IMR-90 (cell line): ENCODE measurements around the gene ATF4. TPM values are rescaled to one million over a fixed set of nuclear protein-coding genes. Genes with fewer than 3 reads are reported as not detected.

Experiments
- ATAC-seq: fragments of 200-7000 bp; cut with Tn5 transposase; 2 replicates; pipeline ENCODE4 v1.9.1; 2020; ENCODE audit warnings: low read depth, mild to moderate bottlenecking, moderate library complexity
- BruUV-seq: library from RNA; stranded (reverse); fragments of 400-500 nt; replicated peaks from 2 replicates; lab custom pipeline; 2021; lab: Mats Ljungman, UMichigan
- CTCF ChIA-PET: fragments of 300-600 bp; formaldehyde crosslinking; extraction: SDS; loops from one replicate; lab custom pipeline; 2021; ENCODE audit warnings: antibody characterized with exemption; lab: Yijun Ruan, JAX
- POLR2A ChIA-PET: fragments of 300-600 bp; sonication (Branson Sonifier 250); formaldehyde crosslinking; loops from one replicate; lab custom pipeline; 2022; ENCODE audit warnings: antibody characterized with exemption; ENCODE audit not compliant: unreplicated experiment; lab: Charles Lee
- DNase-seq: peaks from one replicate; pipeline ENCODE4 v3.0.0; 2013
- H2AFZ ChIP-seq: replicated peaks from 2 replicates; pipeline ENCODE3; 2013; ENCODE audit warnings: low read length, mild to moderate bottlenecking; ENCODE audit not compliant: poor library complexity
- H2AK5ac ChIP-seq: 2 replicates; pipeline ENCODE4 v1.6.1; 2013; ENCODE audit warnings: low read depth, low read length, inconsistent platforms
- H2AK9ac ChIP-seq: replicated peaks from 2 replicates; pipeline ENCODE3; 2013; ENCODE audit warnings: mild to moderate bottlenecking, low read depth, low read length, moderate library complexity; ENCODE audit not compliant: poor library complexity
- H2BK120ac ChIP-seq: 2 replicates; pipeline ENCODE4 v1.6.1; 2013; ENCODE audit warnings: low read depth, low read length, inconsistent platforms
- H2BK15ac ChIP-seq: 3 replicates; pipeline ENCODE4 v1.6.1; 2013; ENCODE audit warnings: low read depth, low read length, inconsistent platforms
- H2BK20ac ChIP-seq: 2 replicates; pipeline ENCODE4 v1.6.1; 2013; ENCODE audit warnings: low read depth, mild to moderate bottlenecking, inconsistent platforms, low read length, moderate library complexity
- H2BK5ac ChIP-seq: 2 replicates; pipeline ENCODE4 v1.6.1; 2013; ENCODE audit warnings: mild to moderate bottlenecking, low read depth, low read length, inconsistent platforms; ENCODE audit not compliant: poor library complexity, severe bottlenecking
- H3K14ac ChIP-seq: replicated peaks from 2 replicates; pipeline ENCODE4 v1.6.1; 2013; ENCODE audit warnings: low read depth, low read length, inconsistent platforms
- H3K18ac ChIP-seq: 2 replicates; pipeline ENCODE4 v1.6.1; 2013; ENCODE audit warnings: low read depth, low read length, control low read depth
- H3K23ac ChIP-seq: 2 replicates; pipeline ENCODE4 v1.6.1; 2013; ENCODE audit warnings: low read depth, low read length, inconsistent platforms
- H3K27ac ChIP-seq: 2 replicates; pipeline ENCODE4 v1.5.1; 2013; ENCODE audit warnings: mild to moderate bottlenecking, control low read depth, low read length; ENCODE audit not compliant: insufficient read depth
- H3K27me3 ChIP-seq: 2 replicates; pipeline ENCODE4 v1.6.1; 2013; ENCODE audit warnings: low read length; ENCODE audit not compliant: control insufficient read depth, insufficient read depth
- H3K36me3 ChIP-seq: 2 replicates; pipeline ENCODE4 v1.6.1; 2013; ENCODE audit warnings: low read length, mixed read lengths; ENCODE audit not compliant: control insufficient read depth, insufficient read depth
- H3K4ac ChIP-seq: 2 replicates; pipeline ENCODE4 v1.6.1; 2013; ENCODE audit warnings: low read depth, low read length, inconsistent platforms
- H3K4me1 ChIP-seq: 2 replicates; pipeline ENCODE4 v1.6.1; 2013; ENCODE audit warnings: low read length, mixed read lengths; ENCODE audit not compliant: control insufficient read depth, insufficient read depth
- H3K4me2 ChIP-seq: 2 replicates; pipeline ENCODE4 v1.6.1; 2013; ENCODE audit warnings: low read depth, mild to moderate bottlenecking, control low read depth, low read length, moderate library complexity
- H3K4me3 ChIP-seq: 2 replicates; pipeline ENCODE4 v1.5.1; 2013; ENCODE audit warnings: low read depth, mild to moderate bottlenecking, control low read depth, low read length, moderate library complexity; ENCODE audit not compliant: insufficient read depth
- H3K56ac ChIP-seq: 2 replicates; pipeline ENCODE4 v1.6.1; 2013; ENCODE audit warnings: low read length, inconsistent platforms; ENCODE audit not compliant: insufficient read depth; ENCODE audit errors: extremely low read depth
- H3K79me1 ChIP-seq, 2 experiments: 2 replicates each; pipeline ENCODE4 v1.6.1; 2013; ENCODE audit warnings: low read length in 2 of 2, inconsistent platforms in 1 of 2, low read depth in 1 of 2
- H3K9ac ChIP-seq: 2 replicates; pipeline ENCODE4 v1.6.1; 2013; ENCODE audit warnings: low read depth, low read length, control low read depth
- H3K9me1 ChIP-seq: 2 replicates; pipeline ENCODE4 v1.6.1; 2013; ENCODE audit warnings: low read length, inconsistent platforms; ENCODE audit not compliant: insufficient read depth
- H3K9me3 ChIP-seq: 2 replicates; pipeline ENCODE4 v1.6.1; 2013; ENCODE audit warnings: low read length; ENCODE audit not compliant: control insufficient read depth, insufficient read depth
- H4K20me1 ChIP-seq: 2 replicates; pipeline ENCODE4 v1.6.1; 2013; ENCODE audit warnings: low read length, inconsistent platforms; ENCODE audit not compliant: insufficient read depth
- H4K5ac ChIP-seq: 2 replicates; pipeline ENCODE4 v1.6.1; 2013; ENCODE audit warnings: mild to moderate bottlenecking, low read depth, low read length, control low read depth
- H4K8ac ChIP-seq, 2 experiments: 2 replicates each; pipeline ENCODE4 v1.6.1; 2013; ENCODE audit warnings: low read depth in 2 of 2, low read length in 2 of 2, control low read depth in 1 of 2, inconsistent platforms in 1 of 2
- H4K91ac ChIP-seq: 2 replicates; pipeline ENCODE4 v1.6.1; 2013; ENCODE audit warnings: low read depth, low read length, inconsistent platforms; ENCODE audit not compliant: insufficient read depth
- FOS ChIP-seq: fragments of 150-350 bp; IDR thresholded peaks from 2 replicates; pipeline ENCODE4 v1.6.1; 2016; ENCODE audit warnings: low read depth, low read length
- MAZ ChIP-seq: IDR thresholded peaks from 2 replicates; pipeline ENCODE4 v1.6.1; 2012; ENCODE audit warnings: low read depth, mild to moderate bottlenecking, low read length, improper control_type of control experiment, moderate library complexity, borderline replicate concordance
- NFE2L2 ChIP-seq: fragments of 150-350 bp; IDR thresholded peaks from 2 replicates; pipeline ENCODE4 v1.6.1; 2016; ENCODE audit warnings: low read depth, mild to moderate bottlenecking, low read length
- WGBS, 2 experiments: methylation state at CpG; one replicate each; pipeline versions ENCODE4 v1.1.5 to v1.1.7; 2013; ENCODE audit warnings: missing lambda C conversion rate in 2 of 2; ENCODE audit not compliant: insufficient read length in 1 of 2; ENCODE audit errors: extremely low coverage in 2 of 2; 5-methylcytosine and 5-hydroxymethylcytosine counted together
- dilution Hi-C: fragments of 300-500 bp; cut with HindIII; formaldehyde crosslinking; loops from one replicate; pipeline ENCODE4 v1.14.3; 2018; ENCODE audit warnings: low sequenced_read_pairs; ENCODE audit not compliant: unreplicated experiment
- in situ Hi-C: fragments of 300-500 bp; cut with MboI; formaldehyde crosslinking; loops from 3 replicates; pipeline ENCODE4 v1.14.3; 2019; ENCODE audit warnings: low sequenced_read_pairs, inconsistent platforms, mixed read lengths
- intact Hi-C: fragments of 100-400 bp; cut with micrococcal nuclease; formaldehyde crosslinking; loops from 2 replicates; pipeline ENCODE4 v1.10.0; 2022
- polyA plus RNA-seq, 3 experiments: library from polyadenylated mRNA; depleted of rRNA; stranded (reverse); fragments of >200 nt; gene quantifications; 2 replicates each; pipeline ENCODE4 v1.2.3, GENCODE V29; 2012; ENCODE audit warnings: low replicate concordance in 1 of 3
- total RNA-seq: library from RNA; depleted of rRNA; stranded (reverse); fragments of >200 nt; gene quantifications from 2 replicates; pipeline ENCODE4 v1.2.3, GENCODE V29; 2012
- TF ChIP-seq, protein P1 (sequence below): conservative IDR thresholded peaks from 2 replicates; pipeline ENCODE4 v1.5.1; 2012; ENCODE audit warnings: mild to moderate bottlenecking, low read depth, low read length, improper control_type of control experiment

ATF4 gene
- total and polyA plus RNA-seq, 2 of the 4 experiments (the other 2 are of a cell fraction), result 148 to 662 TPM

DNA sequence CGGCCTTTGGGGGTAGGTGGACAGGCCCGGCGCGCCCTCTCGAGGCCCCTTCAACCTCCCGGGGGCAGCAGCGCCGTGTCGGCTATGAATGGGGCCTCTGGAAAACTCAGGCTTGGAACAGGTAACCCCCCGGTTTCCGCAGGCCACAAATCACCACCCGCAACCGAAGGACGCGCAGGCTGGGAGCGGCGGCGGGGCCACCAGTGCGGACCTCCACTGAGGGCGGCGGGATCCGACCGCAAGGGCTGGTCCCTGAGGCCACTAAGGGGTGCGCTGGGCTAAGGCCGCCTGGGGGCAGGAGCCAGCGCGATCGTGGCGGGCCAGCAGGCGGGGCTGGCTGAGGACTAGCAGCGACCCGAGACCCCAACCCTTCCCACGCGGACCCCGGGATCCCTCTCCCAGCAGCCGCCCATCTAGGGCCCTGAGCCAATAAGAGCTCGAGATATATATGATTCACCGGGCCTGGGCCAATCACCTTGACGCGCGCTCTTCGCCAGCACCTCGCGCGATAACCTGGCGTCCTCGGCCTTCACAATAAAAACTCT, 609 bp upstream of the ATF4 start:
- H2BK120ac ChIP-seq, result no peak overlapping the region; the same call in 1 of the 2 replicates
- H3K27ac ChIP-seq, result peak overlapping the region; percentile 75
- peak overlapping the region; percentile 90 for H3K9ac ChIP-seq
- H3K23ac ChIP-seq, result no peak overlapping the region
- H3K4me3 ChIP-seq, result peak overlapping the region; percentile 89
- TF ChIP-seq MAZ (no peak), NFE2L2 (no peak), FOS (peak; percentile 17; the same call in 1 of the 2 replicates)
- TF ChIP-seq, protein P1, sequence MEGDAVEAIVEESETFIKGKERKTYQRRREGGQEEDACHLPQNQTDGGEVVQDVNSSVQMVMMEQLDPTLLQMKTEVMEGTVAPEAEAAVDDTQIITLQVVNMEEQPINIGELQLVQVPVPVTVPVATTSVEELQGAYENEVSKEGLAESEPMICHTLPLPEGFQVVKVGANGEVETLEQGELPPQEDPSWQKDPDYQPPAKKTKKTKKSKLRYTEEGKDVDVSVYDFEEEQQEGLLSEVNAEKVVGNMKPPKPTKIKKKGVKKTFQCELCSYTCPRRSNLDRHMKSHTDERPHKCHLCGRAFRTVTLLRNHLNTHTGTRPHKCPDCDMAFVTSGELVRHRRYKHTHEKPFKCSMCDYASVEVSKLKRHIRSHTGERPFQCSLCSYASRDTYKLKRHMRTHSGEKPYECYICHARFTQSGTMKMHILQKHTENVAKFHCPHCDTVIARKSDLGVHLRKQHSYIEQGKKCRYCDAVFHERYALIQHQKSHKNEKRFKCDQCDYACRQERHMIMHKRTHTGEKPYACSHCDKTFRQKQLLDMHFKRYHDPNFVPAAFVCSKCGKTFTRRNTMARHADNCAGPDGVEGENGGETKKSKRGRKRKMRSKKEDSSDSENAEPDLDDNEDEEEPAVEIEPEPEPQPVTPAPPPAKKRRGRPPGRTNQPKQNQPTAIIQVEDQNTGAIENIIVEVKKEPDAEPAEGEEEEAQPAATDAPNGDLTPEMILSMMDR, result peak; percentile 26
- peaks cover 4% of the 10 kb centered on the region; the same call in 1 of the 2 replicates for H3K9me1 ChIP-seq
- H2BK5ac ChIP-seq, result peak overlapping the region; percentile 48
- peak overlapping the region; percentile 71 for H2AK5ac ChIP-seq
- peak overlapping the region; percentile 41 for H4K91ac ChIP-seq
- peak overlapping the region; percentile 96 for H2AFZ ChIP-seq
- peaks cover 25 to 66% of the 10 kb centered on the region in 2 experiments for H3K79me1 ChIP-seq
- H3K18ac ChIP-seq, result no peak overlapping the region
- in situ Hi-C loops, result loop anchor here (10.0 kb wide), 2 partner anchors 115 to 205 kb away; partner anchors contain the start of gene RPL3
- peak overlapping the region; percentile 86 for H3K4ac ChIP-seq
- H3K14ac ChIP-seq, result peak overlapping the region; percentile 36; the same call in 1 of the 2 replicates
- intact Hi-C loops, result loop anchor here (1.0 to 10.0 kb wide), 6 partner anchors 17 to 347 kb away; partner anchors contain the start of genes MIEF1 and RPL3
- peak overlapping the region; percentile 91; a peak in 3 of 4 replicates for H4K8ac ChIP-seq
- POLR2A ChIA-PET, result interaction anchor here (0.5 to 1.2 kb wide), 7 partner anchors 9 to 898 kb away, joined by 3 to 8 read pairs (median 4); partner anchors contain the start of genes MIEF1 and TAB1
- H4K5ac ChIP-seq, result peak overlapping the region; percentile 37; the same call in 1 of the 2 replicates
- H3K56ac ChIP-seq, result peak overlapping the region; percentile 91; the same call in 1 of the 2 replicates
- WGBS, 2 experiments, result 0% methylated on average over 25 of the region's 47 CpGs; no CpG with 5 or more reads in 1 of the 2 experiments
- H3K4me1 ChIP-seq, result peaks cover 4% of the 10 kb centered on the region
- peaks cover 41% of the 10 kb centered on the region for H3K36me3 ChIP-seq
- H2BK15ac ChIP-seq, result no peak overlapping the region; the same call in 2 of the 3 replicates
- H3K4me2 ChIP-seq, result peak overlapping the region; percentile 97
- H2BK20ac ChIP-seq, result no peak overlapping the region
- no peaks in the 10 kb centered on the region for H3K27me3 ChIP-seq
- DNase-seq (peak; percentile 99), ATAC-seq (peak; percentile 76)
- BruUV-seq, result no TSS peak
- CTCF ChIA-PET, result interaction anchor here (0.6 to 0.7 kb wide), 2 partner anchors 120 to 200 kb away, joined by 3 read pairs; partner anchors contain the start of genes RPL3 and TAB1
- peak overlapping the region; percentile 59 for H2AK9ac ChIP-seq
- dilution Hi-C loops, result no loop called here
- H4K20me1 ChIP-seq, result peaks cover 48% of the 10 kb centered on the region
- H3K9me3 ChIP-seq, result no peaks in the 10 kb centered on the region
